Measurements from ENCODE around the gene TRIM62. TPM values are rescaled to one million over a fixed set of nuclear protein-coding genes. Genes with fewer than 3 reads are reported as not detected.
"Not testable (repeated sequence)": the region's sequence is repeated elsewhere in the genome, so short reads cannot be mapped to it uniquely, and the experiment has no call there.

TRIM62 gene
- total RNA-seq, 1 donor from 2014 or later, result 4.4 TPM

DNA sequence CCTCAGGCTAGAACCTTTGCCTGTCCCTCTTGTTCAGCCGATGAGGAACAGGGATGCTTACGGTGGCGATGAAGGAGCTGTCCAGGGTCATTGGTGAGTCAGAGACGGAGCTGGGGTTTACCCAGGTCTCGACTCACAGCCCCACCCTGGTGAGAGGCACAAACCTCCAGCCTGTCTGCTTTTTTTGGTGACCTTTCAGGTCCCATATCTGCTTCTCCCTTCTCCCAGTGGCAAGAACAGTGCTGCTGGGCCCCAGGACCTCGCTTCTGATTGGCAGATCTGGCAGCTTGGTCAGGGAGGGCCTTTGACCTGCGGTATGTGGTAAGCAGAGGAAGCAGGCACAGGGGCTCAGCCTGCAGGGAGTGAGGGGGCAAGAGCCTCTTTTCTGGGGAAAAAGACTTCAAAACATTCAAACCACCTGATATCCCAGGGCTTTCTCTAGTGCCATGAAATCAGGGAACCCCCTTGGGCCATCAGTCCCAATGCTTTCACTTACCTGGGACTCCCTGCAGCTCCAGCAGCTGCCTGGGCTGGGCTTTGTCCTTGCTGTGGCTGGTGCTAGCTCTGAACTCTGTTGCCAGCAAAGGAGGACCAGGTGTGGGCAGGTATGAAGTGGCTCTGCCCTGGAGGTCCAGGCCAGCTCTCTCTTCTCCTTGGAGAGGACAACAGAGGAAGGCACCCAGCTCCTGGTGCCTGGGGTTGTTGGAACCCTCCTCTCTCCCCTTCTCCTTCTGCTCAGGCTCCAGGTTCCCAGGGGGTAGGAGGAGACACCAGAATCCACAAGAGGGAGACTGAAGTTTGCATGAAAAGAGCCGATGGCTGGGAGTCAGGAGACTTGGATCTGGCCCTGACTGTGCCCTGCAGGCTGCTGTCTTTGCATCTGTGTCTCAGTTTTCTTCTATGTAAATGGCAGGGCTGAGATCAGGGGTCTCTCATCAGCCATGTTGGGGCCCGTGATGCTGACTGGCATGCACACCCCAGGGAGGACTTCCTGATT is 41.4 kb downstream of the TRIM62 start:
- no peak for DNase-seq (ENCODE audit: low spot score)

DNA sequence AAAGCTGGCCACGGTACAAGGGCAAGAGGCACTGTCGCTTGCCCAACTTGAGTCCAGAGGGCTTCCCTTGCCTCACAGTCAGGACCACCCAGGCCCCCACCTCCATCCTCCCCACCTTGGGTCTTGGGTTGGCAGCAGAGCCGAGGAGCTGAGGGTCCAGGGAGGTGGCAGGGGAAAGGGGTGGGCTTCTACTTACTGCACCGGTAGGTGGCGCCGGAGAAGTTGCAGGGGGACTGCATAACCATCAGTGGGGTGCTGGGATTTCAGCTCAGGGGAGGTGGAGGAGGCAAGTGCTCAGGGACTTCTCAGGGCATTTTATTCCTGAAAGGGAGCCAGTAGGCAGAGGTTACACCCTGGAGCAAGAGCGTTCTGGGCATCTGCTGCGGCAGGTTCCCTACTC is 44.0 kb downstream of the TRIM62 start:
- no peak for DNase-seq (ENCODE audit: low spot score)

- DNase-seq (ENCODE audit: low spot score), result not testable (repeated sequence)
These were observed 45.8 kb downstream of the TRIM62 start for GRCh38 chr1:33136041-33136440.

DNA sequence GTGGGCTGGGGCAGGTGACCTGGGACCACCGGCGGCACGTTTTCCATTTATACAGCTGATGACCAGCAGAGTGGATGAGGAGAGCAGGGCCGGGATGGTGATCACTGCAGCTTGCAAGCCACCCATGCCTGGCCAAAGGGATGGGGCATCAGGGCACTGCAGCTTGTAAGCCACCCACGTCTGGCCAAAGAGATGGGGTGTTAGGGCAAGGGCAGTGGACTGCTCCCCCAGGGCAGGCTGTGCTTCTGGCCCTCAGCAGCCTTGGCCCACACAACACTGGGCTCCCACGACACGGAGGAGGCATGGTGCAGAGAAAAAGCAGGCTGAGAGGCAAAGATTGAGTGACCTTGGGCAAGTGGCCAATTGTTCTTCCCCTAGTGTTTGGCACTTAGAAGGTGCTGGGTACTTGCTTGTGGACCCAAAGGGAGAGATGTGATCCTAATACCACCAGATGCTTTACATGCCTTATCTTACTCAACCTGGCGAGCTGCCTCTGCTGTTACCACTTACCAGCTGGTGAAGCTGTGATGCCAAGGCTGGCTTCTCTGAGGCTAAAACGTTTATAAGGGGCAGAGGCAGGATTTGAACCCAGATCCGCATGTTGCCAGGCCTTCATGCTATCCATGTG is 48.3 kb downstream of the TRIM62 start:
- DNase-seq (ENCODE audit: low spot score), result peak; percentile 24

GRCh38 chr1:33132549-33132948 is 49.3 kb downstream of the TRIM62 start:
- no peak for DNase-seq (ENCODE audit: low spot score)

GRCh38 chr1:33131191-33131590 is 50.7 kb downstream of the TRIM62 start:
- DNase-seq (ENCODE audit: low spot score), result no peak

DNA sequence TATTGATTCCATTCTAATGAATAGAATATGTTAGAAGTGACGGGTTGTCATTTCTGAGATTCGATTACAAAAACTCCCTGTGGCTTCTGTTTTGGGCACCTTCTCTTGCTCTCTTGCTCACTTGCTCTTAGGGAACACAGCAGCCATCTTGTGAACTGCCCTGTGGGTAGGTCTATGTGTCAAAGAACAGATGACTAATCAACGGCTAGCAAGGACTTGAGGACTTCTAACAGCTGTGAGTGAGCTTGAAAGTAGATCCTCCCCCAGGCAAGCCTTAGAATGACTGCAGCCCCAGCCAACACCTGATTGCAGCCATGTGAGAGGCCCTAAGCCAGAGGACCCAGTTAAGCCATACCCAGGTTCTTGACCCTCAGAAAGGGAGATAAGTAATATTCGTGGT is 51.5 kb downstream of the TRIM62 start:
- DNase-seq (ENCODE audit: low spot score), result no peak

GRCh38 chr1:33128781-33129180 is 53.1 kb downstream of the TRIM62 start:
- DNase-seq (ENCODE audit: low spot score), result no peak

DNA sequence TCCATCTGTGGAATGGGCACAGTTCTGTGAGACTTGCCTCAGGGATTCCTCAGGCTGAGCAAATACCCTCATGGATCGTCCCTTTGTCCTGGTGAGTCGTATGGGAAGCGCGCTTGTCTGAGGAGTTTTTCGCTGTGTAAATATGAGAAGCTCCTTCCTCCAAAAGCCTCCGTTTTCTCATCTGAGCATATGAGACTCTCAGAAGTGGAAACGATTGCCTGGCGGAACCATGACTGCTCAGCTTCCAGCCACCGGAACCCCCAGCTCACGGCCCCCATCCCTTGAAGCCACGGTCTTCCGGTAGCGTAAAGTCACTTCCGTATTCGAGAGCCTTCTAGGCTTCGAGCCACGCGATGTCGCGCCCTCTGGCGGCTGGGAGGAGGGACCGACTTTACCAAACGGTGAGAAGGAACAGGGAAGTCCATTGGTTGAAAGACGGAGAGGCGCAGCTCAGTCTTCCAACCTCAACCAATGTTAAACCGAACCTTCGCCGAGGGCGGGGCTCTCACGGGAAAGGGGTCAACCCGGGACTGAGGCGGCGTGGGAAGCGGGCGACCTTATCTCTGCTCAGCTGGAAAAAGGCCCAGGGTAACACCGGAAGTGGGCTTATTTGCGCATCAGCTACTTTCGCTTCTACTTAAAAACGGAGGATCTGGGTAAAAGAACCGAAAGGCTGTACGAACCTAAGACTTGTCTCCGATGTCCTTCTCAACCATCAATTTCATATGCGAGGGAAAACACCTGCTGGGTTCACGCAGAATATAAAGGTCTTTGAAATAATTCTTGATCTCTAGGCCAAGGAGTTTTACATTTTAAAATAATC is 54.6 kb downstream of the TRIM62 start:
- peak; percentile 99 for DNase-seq (ENCODE audit: low spot score)

GRCh38 chr1:33126411-33127000 is 55.3 kb downstream of the TRIM62 start:
- DNase-seq (ENCODE audit: low spot score), result no peak

DNA sequence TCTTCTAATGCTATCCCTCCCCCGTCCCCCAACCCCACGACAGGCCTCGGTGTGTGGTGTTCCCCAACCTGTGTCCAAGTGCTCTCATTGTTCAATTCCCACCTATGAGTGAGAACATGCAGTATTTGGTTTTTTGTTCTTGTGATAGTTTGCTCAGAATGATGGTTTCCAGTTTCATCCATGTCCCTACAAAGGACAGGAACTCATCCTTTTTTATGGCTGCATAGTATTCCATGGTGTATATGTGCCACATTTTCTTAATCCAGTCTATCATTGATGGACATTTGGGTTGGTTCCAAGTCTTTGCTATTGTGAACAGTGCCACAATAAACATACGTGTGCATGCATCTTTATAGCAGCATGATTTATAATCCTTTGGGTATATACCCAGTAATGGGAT is 57.2 kb downstream of the TRIM62 start:
- DNase-seq (ENCODE audit: low spot score), result not testable (repeated sequence)

DNA sequence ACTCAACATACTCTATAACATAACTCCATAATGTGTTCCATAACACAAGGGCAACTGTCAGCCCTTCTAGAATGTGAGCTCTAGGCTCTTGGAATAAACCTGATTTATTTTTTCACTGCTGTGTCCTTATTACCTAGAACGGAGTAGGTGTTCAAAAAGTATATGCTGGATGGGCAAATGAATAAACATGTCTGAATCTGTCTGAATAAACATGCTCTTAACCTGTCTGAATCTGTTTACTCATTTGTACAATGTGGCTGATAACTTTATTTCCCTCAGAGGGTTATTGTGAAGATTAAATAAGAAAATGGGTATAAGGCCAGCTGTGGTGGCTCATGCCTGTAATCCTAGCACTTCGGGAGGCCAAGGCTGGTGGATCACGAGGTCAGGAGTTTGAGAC is 58.6 kb downstream of the TRIM62 start:
- DNase-seq (ENCODE audit: low spot score), result no peak

DNA sequence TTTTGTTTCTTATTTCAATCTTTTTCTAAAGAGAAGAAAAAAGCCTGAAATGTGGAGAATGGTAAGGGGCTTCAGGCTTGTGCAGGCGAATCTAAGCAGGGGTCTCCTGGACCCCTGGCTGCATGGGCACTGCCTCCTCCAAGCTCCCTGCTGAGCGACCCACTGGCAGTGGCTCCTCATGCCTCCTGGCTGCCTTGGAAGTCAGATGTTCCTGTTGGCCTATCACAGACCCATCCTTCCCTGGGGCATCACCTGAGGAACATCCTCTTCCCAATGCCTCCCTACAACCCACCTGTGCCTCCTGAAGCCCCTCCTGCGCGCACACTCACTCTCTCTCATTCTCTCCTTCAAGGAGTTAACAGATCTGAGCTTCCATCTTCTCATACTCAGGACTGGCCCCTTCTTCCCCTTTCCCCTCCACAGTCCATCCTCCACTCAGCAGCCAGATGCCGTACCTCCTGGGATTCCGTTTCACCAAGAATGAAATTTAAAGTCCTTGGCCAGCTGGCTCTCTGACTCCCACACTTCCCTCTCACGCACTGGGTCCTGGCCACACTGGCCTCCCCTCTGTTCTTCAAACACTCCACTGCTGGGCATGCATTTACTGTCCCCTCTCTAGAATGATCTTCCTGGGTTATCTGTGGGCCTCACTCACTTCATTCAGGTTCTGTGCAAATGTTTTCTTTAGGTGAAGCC is 59.2 kb downstream of the TRIM62 start:
- DNase-seq (ENCODE audit: low spot score), result no peak

- DNase-seq (ENCODE audit: low spot score), result no peak
These were observed 60.1 kb downstream of the TRIM62 start for GRCh38 chr1:33121728-33122127.

- DNase-seq (ENCODE audit: low spot score), result no peak
These were observed 61.2 kb downstream of the TRIM62 start for GRCh38 chr1:33120436-33121231.

DNA sequence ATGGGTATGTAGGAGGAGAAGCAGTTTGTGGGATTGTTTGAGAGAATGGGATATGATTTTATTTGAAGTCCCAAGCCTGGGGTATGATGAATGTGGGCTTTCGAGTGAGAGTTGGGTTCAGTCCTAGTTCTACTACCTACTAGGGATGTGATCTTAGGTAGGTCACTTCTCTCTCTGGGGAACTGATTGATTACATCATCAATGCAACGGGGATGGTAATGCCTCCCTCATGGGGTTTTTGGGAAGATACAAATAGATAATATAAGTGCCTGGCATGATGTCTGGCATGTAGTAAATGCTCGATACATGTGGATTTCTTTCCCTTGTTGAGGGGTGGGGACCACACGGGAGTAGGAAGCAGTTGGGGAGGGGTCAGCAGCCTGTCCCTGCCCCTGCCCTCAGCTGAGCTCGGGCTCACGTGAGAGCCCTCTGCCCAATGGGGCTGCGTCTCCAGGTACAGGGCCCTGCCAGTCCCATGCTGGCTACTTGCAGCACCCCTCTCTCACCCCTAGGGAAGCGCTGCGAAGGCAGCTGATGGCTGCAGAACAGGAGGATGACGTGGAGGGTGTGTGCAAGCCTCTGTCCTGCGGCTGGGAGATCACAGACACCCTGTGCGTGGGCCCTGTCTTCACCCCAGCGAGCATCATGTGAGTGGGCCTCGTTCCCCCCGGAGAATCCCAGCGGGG is 62.2 kb downstream of the TRIM62 start:
- no peak for DNase-seq (ENCODE audit: low spot score)

DNA sequence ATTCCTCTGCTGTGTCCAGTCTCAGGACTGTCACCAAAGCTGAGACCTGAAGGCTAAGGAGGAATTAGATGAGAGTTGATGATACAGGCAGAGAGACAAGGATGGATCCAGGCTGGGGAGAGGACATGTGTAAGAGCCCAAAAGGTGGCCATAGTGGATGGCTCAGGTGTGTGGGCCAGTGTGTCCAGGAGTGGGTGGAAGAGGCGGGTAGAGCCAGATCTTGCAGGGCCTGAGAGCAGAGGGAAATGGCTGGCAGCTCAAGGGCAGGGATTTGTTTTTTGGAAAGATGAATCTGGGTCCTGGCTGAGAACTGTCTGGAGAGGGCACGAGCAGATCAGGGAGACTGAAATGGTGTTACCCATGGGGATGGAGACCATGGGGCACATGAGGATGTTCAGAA is 62.8 kb downstream of the TRIM62 start:
- no peak for DNase-seq (ENCODE audit: low spot score)

GRCh38 chr1:33118274-33118673 is 63.6 kb downstream of the TRIM62 start:
- DNase-seq (ENCODE audit: low spot score), result no peak

DNA sequence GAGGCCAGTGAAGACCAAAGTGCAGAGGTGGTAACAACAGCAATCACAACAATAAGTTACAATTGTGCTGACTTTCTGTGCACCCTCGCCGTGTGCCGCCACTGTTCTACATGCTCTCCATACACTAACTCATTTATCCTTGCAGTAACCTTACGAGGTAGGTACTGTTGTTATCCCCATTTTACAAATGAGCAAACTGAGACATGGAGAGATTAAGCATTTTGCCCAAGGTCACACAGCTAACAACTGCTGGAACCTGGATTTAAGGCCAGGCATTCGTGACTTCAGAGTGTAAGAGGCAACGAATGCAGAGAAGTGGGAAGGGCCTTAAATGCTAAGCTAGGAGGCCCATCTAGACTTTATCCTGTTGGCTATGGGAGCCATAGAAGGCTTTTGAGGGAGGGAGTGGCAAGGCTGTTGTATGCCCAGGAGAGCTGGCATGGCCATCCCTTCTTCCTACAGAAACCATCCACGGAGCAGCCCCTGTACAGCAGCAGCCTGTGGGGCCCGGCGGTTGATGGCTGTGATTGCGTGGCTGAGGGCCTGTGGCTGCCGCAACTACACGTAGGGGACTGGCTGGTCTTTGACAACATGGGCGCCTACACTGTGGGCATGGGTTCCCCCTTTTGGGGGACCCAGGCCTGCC is 64.3 kb downstream of the TRIM62 start:
- no peak for DNase-seq (ENCODE audit: low spot score)

Data from mesenteric fat pad (tissue), 1 donor.